AG09319 (cell line): ENCODE data around the gene UTP11.

ENCODE experiments used
- DNase-seq: peaks from one replicate; pipeline ENCODE4 v3.0.0-alpha.2; 2010; ENCODE audit warnings: low read depth; ENCODE audit errors: extremely low read depth
- CTCF ChIP-seq: IDR thresholded peaks from 2 replicates; pipeline ENCODE4 v1.5.1; 2011; ENCODE audit warnings: low read depth, mild to moderate bottlenecking, inconsistent platforms, low read length, moderate library complexity

The UTP11 gene

GRCh38 chr1:38055398-38055797 is 42.9 kb downstream of the UTP11 start:
- TF ChIP-seq CTCF = no peak
- no peak for DNase-seq

GRCh38 chr1:38055965-38056364 is 43.4 kb downstream of the UTP11 start:
- no peak for DNase-seq
- TF ChIP-seq CTCF = no peak

- no peak for DNase-seq
- no peak for TF ChIP-seq CTCF
These were observed 47.2 kb downstream of the UTP11 start for GRCh38 chr1:38059635-38060250.

- DNase-seq = no peak
- TF ChIP-seq CTCF = no peak
These were observed 48.0 kb downstream of the UTP11 start for GRCh38 chr1:38060498-38060897.

GRCh38 chr1:38061290-38061689 is 48.8 kb downstream of the UTP11 start:
- DNase-seq = no peak
- TF ChIP-seq CTCF = no peak

- no peak for TF ChIP-seq CTCF
- DNase-seq = no peak
These were observed 49.4 kb downstream of the UTP11 start for GRCh38 chr1:38061883-38062328.

- DNase-seq = no peak
- TF ChIP-seq CTCF = no peak
These were observed 50.1 kb downstream of the UTP11 start for GRCh38 chr1:38062361-38063288.
